GM04503 (cell line): ENCODE data around the gene BCOR.

Experiments used
- DNase-seq: peaks from one replicate; pipeline ENCODE4 v3.0.0-alpha.2; 2012; ENCODE audit warnings: low read depth

The BCOR gene

GRCh38 chrX:40112996-40113395 lies 15.2 kb upstream of the BCOR start:
- no peak for DNase-seq

- no peak for DNase-seq
These were observed 14.1 kb upstream of the BCOR start for GRCh38 chrX:40111868-40112267.

GRCh38 chrX:40109288-40110008 lies 11.7 kb upstream of the BCOR start:
- DNase-seq: no peak

- DNase-seq: no peak
These were observed 11.2 kb upstream of the BCOR start for GRCh38 chrX:40108959-40109287.

DNA sequence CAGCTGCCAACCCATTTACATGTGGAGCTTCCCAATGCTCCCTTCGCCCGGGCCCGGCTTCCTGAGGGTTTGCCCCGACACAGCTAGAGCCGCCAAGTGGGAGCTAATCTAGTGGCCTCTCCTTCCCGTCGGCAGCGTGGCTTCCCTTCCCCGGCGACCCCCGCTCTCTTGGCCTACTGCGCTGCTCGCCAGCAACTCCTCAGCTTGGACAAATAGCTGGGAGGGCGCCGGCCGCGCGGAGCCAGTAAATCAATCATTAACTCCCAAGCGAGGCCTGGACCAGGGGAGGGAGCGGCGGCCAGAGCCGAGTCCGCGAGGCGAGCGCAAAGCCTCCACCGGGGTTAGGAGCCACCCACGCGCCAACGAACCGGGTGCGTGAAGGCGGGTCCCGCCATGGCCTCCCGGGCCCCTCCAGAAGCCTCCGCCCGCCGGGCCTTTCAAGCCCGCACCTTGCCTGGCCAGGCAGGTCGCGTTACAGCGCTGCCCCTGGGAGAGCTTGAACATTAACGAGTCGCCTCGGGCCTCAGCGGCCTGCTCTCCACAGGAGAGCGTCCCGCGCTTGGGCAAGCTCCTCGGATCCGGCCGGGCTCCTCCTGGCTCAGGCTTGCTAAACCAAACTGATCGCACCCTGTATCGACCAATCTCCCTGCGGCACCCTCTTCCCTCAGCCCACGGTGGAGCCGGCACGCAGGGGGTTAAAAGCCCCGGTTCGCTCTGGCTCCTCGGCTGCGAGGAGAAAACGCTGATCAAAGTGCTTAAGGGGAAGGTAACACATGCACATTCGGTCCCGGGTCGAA lies 10.6 kb upstream of the BCOR start:
- DNase-seq: no peak

- DNase-seq: no peak
These were observed 9.8 kb upstream of the BCOR start for GRCh38 chrX:40107291-40108161.

DNA sequence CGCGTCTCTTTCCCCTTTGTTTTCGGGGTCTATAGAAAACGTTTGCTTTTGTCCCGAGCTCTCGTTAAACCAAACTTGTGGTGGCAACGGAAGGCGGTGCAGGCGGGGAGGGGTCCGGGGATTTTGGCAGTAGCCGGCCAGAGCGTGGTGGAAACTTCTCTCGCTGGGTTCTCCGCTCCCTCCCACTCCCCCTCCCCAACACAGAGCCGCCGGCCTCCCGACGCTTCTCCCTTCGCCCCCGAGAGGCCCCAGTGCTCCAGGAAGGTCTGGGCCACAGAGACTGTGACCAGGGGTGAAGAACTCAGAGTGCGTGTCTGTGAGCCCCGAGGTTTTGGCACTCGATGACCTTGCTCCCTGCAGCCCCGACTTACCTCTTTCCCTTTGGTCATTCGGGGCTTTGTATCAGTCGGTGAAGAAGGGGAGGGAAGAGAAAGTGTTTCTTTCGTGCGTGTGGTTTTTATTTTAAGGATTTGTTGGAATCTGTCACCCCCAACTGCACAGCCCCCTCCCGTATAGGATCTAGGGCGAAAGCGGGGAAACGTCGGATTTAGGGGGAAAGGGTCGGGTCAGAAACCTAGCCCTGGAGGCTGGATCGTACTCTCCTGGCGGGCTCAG lies 9.0 kb upstream of the BCOR start:
- no peak for DNase-seq

- DNase-seq: no peak
These were observed 8.3 kb upstream of the BCOR start for GRCh38 chrX:40105835-40106675.

- DNase-seq: no peak
These were observed 7.5 kb upstream of the BCOR start for GRCh38 chrX:40104985-40105834.

DNA sequence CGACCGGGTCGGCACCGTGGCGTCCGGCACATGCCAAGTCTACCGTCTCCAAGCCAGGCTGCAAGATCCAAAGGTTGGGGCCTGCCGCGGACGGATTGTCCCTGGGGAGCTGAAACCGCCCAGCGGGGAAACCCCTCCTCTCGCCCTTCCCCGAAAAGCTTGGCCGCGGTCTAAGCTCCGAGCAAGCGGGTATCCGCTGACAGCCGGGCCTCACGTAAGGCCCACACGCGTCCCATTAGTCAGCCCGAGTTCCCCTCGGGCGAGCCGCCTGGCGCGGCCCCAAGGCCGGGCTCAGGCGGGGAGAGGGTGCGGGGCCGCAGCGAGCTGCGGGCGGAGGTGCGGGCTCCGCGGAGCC lies 6.8 kb upstream of the BCOR start:
- DNase-seq: no peak

DNA sequence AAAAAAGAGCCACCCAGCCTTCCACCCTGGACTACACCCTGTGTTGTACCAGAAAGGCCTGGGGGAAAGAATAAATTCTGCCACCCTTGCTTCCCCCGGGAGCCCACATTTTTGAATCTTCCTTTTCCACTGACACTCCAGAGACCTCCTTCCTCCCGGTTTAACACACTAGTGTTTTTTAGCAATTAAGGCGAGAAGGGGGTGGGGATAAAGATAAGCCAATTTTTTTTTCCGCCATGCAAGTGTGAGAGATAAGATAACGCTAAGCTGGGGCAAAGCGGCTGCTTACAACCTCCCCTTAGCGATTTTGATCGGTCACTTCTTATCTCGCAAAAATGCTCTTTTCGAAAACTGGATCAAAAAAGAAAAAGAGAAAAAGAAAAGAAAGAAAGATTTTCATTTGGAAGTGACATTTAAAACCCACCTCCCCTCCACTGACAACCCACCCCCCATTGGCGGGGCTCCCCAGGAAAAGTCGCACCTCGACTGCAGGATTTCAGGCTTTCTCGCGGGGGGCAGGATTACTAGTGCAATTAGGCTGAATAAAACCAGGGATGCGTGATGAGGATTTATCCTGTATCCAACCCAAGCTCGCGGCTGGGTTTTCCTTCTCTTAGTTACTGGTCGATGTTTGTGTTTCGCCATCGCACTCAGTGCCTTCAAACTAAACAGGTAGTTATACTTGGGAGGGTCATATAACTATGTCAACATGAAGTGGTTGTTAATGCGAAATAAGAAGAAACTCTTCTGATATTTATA lies 6.0 kb upstream of the BCOR start:
- DNase-seq: no peak

DNA sequence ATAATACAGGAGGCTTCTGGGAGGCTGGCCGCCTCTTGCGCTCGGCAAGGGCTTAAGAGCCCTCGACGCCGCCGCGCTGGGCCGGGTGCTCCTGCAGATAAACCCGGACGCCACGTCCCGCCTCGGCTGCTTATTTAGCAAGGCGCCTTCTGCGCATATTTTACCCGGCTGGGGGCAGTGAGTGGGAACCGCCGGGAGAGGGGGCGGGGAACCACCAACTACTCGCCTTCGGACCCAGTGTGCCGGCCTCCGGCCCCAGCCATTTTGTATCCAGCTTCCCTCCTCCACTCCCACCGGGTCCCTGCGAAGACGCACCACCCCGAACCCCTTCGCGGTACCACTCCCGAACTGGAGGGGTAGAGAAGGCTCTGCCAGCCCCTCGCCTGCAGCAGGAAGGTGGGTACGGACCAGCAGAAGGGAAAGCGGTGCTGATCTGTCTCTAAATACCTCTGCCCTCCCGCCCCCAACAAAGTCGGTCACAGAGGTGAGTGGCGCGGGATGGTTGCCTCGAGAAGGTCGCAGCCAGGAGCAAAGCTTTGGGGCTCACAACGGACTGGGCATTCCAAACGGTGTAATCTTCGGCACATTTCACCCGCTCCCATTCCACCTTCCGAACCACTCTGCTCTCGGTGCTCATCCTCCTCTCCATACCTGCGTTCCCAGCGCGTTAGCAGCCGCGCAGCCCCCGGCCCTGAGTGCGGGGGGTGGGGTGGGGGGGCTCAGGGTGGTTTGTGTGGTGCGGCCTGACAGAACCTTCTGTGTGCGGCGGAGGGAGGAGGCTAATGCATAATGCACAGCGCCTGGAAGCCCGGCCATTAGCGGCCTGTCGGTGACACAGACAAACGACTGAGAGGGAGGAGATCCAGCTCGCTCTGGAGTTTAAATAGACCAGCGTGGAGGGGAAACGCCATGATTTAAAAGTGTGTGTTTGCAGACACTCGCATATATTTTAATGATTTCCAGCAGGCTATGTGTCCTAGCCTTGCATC lies 4.9 kb upstream of the BCOR start:
- DNase-seq: no peak

GRCh38 chrX:40101430-40101802 lies 3.7 kb upstream of the BCOR start:
- DNase-seq: no peak

GRCh38 chrX:40100537-40101429 lies 3.0 kb upstream of the BCOR start:
- DNase-seq: no peak

DNA sequence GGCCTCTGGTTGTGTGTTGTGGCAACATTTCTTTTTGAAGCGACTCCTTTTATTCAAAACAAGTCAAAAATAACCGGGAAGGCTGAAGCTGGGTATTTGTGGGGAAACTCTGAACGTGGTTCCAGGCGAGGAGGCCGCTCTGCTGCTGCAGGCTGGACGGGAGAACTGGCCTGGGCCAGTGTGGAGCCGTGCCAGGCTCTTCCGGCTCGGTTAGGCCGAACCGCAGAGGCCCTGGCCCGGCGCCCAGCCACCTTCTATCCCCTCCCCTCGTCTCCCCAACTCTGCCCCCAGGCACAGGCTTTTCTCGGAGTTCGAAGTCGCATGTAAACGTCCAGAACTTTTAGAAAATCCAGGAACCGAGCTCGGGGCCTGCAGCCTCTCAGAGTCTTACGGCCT lies 2.4 kb upstream of the BCOR start:
- no peak for DNase-seq

- DNase-seq: no peak
These were observed 1.5 kb upstream of the BCOR start for GRCh38 chrX:40099055-40099958.
